ENCODE data around the gene SLC6A11.
A peak's percentile ranks its signal among the peaks of the same experiment; 100 is the strongest.

The SLC6A11 gene

DNA sequence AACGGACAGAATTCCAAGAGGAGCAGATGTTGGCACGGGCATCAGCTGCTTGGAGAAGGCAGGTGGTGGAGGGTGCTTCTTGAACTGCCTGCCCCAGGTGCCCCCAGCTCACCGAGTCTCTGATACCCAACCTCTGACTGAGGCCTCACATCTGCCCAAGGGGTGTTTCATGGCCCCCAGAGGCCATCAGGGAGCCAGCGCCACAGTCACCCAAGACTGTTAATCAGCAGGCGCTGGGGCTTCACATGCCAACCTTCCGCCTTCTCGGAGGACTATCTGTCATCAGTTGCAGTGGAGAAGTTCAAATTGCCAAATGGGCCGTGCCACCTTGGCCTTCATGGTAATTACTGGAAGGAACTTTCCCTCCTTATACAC is 114.6 kb downstream of the SLC6A11 start:
- DNase-seq (ENCODE audit: low read depth in 2 of 2) = no peak

DNA sequence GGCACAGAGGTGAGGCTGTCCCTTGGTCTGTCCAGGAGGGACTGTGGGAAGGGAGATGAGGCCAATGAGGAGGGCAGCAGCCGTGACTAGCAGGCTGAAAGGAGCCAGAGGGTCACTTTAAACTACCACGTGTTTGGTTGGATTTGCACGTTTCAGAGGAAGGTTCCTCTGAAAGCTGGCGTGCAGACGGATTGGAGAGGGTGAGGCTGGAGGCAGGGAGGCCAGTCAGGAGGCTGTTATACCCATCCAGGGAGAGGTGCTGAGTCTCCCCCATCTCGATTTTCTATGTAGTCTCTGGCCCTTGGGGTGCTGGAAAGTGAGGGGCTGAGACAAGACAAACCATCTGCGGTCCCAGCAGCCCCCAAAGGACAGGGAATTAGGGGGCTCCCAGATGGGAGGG is 116.6 kb downstream of the SLC6A11 start:
- DNase-seq (ENCODE audit: low read depth in 2 of 2) = no peak

GRCh38 chr3:10933021-10933420 is 117.0 kb downstream of the SLC6A11 start:
- no peak for DNase-seq (ENCODE audit: low read depth in 2 of 2)

- DNase-seq (ENCODE audit: low read depth in 2 of 2) = no peak
These were observed 117.4 kb downstream of the SLC6A11 start for GRCh38 chr3:10933470-10933804.

- DNase-seq (ENCODE audit: low read depth in 2 of 2) = no peak
These were observed 117.9 kb downstream of the SLC6A11 start for GRCh38 chr3:10933805-10934481.

GRCh38 chr3:10935028-10935427 is 119.0 kb downstream of the SLC6A11 start:
- DNase-seq (ENCODE audit: low read depth in 2 of 2) = no peak

DNA sequence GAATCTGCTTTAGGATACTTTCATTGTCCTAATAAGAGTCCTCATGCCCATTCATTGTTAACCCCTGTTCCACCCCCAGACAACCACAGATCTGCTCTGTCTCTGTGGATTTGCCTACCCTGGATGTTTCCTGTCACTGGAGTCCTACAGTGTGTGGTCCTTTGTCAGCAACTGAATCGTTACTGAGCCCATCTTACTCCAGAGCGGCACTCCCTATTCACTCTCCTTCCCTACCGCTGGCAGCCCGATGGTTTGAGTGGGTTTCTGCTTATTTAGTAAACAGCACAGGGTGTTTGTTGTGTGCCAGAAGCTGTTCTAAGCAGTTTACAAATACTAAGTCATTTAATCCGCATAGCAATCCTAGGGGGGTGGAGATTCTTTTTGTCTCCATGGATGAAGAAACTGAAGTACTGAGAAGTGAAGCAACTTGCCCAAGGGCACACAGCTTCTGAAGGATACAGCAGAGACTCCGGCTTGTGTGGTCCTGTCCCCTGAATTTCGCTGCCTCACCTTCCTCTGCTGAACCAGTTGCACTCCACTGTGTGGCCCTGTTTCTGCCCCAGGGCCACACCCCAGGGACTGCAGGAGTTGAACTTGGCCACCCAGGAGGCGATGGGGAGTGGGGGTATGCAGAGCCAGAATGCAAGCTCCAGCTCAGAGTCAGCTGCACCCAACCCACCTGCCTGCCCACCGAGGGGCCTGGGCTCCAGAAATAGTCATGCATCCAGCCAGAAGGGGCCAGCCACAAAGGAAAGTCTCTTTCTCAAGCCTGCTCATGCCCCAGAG is 120.0 kb downstream of the SLC6A11 start:
- no peak for DNase-seq (ENCODE audit: low read depth in 2 of 2)

- DNase-seq (ENCODE audit: low read depth in 2 of 2) = no peak
These were observed 120.7 kb downstream of the SLC6A11 start for GRCh38 chr3:10936686-10937085.

DNA sequence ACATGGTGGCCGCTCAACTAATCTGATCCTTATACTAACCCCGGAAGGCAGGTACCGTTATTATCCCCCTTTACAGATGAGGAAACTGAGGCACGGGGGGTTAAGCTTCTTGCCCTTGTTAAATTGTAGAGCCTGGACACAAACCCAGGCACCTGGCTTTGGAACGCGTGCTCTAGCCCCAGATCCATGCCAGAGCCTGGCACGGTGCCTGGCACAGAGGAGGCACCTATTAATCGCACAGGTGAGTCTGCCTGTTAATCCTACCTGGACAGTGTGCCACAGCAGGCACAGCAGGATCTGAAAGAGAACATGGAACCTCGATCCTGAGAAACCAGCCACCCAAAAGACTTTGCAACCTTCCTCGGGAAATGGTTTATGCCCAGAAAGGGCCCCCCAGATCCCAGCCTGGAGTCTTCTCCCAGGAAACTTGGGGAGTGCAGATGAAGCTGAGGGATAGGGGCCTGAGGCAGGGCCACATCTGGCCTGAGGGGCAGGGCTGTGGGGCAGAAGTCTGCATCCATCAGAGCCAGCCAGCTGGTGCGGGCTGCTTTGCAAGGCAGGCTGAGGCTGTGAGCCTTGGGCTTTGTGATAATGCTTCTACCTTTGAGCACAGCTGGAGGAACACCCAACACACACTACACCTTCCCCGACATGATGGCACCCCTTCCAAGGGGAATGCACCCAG is 121.3 kb downstream of the SLC6A11 start:
- DNase-seq (ENCODE audit: low read depth in 2 of 2) = no peak

- no peak for DNase-seq (ENCODE audit: low read depth in 2 of 2)
These were observed 123.5 kb downstream of the SLC6A11 start for GRCh38 chr3:10939556-10939955.

- no peak for DNase-seq (ENCODE audit: low read depth in 2 of 2)
These were observed 124.1 kb downstream of the SLC6A11 start for GRCh38 chr3:10940106-10940505.

GRCh38 chr3:10941972-10942371 is 125.9 kb downstream of the SLC6A11 start:
- DNase-seq (ENCODE audit: low read depth in 2 of 2) = peak in 1 of 2 donors; percentile 48

GRCh38 chr3:10942690-10943205 is 126.7 kb downstream of the SLC6A11 start:
- DNase-seq (ENCODE audit: low read depth in 2 of 2) = no peak

DNA sequence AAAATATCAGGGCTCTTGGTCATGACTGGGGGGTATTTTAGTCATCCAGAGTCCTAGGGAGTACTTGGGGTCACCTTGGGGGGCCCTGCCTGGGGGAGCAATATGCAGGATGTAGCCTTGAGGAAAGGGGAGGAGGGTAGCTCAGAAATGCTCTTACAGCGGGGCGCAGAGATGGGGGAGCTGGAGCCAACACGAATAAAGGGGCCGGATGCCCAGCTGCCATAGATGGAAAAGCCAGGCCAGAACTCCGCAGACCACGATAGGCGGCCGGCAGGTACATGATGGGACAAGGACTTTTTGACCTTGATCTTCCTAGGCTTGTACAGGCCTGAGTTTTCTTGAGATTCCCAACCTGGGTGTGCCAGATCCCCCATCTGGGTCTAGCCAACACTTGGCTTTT is 128.8 kb downstream of the SLC6A11 start:
- no peak for DNase-seq (ENCODE audit: low read depth in 2 of 2)

DNA sequence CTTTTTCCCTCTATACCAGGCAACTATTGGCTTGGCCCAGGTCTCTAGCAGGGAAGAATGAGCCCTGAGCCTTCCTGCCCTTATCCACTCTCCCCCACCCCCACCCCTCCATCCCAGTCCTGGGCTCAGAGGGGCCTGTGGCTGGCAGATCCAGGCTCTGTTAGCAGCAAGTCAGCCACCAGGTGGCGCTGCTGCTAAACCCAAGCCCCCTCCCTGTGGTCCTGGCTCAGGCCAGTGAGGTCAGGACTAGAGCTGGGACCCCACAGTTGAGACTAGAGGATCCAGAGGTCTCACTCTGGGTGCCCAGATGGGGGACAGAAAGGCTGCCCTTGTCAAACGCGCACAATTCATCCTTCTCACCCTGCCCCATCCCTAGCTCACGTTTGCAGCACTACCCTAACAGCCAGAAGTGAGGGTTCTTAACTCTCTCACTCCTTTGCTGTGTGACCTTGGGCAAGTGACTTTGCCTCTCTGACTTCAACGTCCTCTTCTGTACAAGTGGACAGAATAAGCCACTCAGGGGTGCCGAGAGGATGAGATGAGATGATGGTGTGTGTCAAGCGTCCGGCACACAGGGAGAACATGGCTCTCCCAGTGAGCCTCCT is 129.8 kb downstream of the SLC6A11 start:
- DNase-seq (ENCODE audit: low read depth in 2 of 2) = peak; percentile 36 to 52

DNA sequence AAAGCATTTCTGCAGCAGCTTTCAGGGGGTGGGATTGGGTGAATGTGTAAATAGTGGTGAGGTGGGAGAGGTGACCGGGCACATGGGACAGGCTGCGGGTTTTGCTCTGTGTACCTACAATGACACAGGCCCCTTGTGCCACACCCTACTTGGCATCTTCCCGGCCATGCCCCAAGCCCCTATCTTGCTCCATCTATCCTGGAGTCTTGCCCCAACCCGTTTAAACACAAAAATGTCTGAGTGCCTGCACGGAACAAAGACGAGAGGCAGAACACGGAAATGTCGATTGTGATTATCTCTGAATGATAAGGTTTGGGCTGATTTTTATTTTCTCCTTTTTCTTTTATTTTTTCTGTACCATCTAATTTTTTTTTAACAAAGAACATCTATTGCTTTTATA is 130.5 kb downstream of the SLC6A11 start:
- DNase-seq (ENCODE audit: low read depth in 2 of 2) = no peak

- DNase-seq (ENCODE audit: low read depth in 2 of 2) = no peak
These were observed 132.3 kb downstream of the SLC6A11 start for GRCh38 chr3:10948326-10948725.

DNA sequence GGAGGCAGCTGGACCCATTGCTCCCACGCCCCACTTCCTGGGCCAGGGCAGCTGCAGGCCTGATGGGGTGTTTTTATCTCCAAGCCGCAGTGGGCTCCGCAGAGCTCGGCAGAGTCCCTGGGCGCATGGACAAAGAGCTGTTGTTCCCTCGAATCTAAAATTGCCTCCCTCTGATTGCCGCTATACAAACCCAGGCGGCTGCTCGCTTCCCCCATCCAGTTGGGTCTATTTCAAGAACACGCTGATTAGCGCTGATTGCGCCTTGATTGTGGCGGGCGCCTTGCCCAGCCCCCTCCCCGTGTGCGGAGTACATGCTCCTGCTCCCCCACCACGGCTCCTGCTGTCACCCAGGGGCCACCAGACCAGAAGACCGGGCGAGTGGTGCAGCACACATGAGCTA is 133.2 kb downstream of the SLC6A11 start:
- DNase-seq (ENCODE audit: low read depth in 2 of 2) = no peak

DNA sequence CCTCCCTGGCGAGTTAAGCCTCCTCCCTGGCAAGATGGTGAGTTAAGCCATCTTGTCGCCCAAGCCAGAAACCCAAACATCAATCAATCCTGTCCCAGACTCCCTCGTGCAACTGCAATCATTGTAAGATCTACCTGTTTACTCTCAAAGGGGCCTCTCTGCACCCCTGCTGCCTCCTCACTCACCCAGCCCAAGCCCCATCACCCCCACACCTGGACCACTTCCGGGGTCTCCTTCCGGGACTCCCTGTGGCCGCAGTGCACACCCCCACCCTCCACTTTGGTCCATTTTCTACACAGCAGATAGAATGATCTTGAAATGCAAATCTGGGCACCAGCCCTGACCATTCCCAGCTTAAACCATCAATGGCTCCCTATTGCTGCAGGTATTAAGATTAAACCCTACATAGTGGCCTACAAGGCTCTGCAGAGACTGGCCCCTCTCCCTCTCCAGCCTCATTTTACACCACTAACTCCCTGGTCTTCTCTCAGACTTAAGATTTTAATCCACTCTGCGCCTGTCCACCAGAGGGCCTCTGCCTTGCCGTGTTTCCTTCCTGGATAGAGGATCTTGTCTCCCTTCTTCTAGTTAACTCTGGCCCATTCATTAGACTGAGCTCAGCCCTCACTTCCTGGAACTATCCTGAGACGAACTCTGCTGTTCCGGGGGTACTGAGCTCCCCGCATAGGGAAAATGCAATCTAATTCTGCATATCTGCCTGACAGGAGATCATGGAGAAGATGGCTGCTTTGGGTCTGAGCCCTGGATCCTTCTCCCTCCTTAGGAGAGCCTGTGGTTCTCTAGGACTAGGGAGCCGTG is 134.7 kb downstream of the SLC6A11 start:
- DNase-seq (ENCODE audit: low read depth in 2 of 2) = no peak

DNA sequence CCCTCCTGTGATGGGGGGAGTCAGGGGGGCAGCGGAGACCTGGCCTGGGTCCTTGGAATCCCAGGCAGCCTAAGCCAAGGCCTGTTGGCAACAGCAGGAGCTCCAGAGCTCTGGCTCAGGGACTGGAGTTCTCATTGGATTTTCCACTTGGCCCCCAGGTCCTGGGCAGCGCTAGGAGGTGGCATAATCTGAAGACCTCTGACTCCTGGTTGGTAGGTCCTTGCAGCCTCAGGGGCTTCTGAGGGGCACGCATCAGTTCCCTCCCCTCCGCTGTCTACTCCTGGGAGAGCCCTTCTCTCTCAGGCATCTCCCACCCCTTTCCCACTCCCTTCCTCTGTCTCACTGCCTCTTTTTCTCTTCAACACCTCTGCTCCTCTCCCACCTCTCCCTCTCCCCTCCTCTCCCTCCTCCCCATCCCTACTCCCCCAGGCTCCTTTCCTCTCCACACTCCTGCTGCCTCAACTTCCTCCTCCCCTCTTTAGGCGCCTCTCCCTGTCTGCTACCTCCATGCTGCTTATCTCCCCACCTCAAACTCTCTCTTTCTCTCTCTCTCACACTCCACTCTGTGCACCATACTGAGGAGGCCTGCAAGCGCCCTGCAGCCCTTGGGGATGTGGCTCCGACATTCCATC is 135.4 kb downstream of the SLC6A11 start:
- DNase-seq (ENCODE audit: low read depth in 2 of 2) = no peak

GRCh38 chr3:10952525-10952924 is 136.5 kb downstream of the SLC6A11 start:
- no peak for DNase-seq (ENCODE audit: low read depth in 2 of 2)
